Fibroblast of skin of left quadriceps (primary cell): ENCODE measurements around the gene PACRG.
"Not testable (repeated sequence)": the region's sequence is repeated elsewhere in the genome, so short reads cannot be mapped to it uniquely, and the experiment has no call there.

Source experiments
- DNase-seq, 2 experiments: peaks; one replicate each; pipeline ENCODE4 v3.0.0-alpha.2; 2013; ENCODE audit warnings: low read depth in 2 of 2

Gene PACRG

DNA sequence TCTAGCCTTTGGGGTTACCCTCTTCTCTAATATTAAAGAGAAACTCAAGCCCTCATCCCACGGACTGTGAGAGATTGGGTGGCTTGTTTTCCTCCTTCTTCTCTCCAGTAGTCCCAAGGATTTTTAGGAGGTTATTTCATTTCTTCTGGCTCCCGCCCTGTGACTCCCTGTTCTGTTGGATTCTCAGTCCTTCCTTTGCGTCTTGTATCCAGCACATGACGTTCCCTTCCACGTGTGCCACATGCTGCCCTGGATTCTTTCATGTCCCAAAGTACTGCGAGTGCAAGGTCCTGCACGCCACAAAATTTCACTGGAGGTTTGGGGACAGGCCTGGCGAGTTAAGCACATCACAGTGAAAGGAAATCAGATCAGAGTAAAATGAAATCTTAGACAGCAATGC is 213.4 kb downstream of the PACRG start:
- DNase-seq, result no peak

DNA sequence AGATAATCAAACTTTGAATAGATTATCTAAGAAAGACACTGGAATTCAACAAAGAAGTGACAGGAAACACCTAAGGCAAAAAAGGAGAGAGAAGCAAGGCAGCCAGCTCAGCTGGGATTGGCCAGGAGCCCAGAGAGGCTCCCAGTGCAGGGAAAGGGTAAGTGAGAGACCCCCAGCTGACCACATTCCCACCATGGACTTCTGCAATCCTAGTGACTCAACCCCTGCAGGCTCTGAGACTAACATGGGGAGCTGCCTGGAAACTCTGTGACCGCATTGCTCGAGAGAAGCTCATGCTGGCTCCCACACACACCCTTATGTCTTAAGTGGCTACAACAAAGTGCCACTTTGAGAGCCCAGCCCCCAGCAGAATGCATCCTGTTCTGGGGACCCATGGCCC is 215.1 kb downstream of the PACRG start:
- DNase-seq, result peak; percentile 48 to 60

DNA sequence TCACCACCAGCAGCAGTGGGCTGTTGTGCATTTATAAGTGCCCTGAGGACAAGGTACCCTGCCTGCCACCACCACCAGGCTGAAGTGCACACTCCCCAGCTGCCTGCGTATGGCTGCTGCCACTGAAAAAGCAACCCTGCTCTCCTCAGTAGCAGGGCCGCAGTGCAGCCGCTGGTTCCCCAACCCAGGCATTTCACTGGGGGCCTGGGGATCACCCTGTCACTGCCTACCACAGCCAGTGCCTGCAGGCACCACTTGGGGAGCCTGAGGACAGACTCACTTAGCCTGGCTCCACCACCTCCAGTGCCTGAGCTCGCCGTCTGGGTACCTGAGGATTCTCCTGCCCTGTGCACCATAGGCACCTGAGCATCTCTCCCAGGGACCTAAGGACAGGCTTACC is 215.6 kb downstream of the PACRG start:
- no peak for DNase-seq

DNA sequence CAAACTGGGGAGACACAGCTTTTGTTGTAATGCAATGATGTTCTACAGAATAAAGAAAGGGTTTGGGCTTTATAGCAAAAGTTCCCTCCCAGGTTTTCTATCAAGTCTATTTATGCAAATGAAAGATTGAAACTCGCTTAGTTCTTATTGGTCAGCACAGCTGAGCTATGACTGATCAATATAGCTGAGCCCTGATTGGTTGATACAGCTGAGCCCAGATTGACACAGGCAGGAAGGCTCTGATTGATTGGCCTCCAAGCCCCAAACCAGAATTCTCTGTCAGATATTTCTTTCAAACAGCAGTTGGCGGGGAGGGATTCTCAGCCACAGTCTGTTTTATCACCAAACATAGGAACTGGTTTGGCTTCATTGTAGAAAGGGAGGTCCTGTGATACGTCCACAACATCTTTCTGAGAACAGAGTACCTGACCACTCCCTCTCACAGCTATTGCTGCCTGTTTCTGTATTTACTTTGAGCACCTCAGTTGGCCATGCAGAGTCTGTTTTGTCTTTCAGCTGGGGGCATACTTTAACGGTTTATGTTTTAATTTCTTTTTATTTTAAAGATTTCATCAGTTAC is 223.5 kb downstream of the PACRG start:
- no peak for DNase-seq

DNA sequence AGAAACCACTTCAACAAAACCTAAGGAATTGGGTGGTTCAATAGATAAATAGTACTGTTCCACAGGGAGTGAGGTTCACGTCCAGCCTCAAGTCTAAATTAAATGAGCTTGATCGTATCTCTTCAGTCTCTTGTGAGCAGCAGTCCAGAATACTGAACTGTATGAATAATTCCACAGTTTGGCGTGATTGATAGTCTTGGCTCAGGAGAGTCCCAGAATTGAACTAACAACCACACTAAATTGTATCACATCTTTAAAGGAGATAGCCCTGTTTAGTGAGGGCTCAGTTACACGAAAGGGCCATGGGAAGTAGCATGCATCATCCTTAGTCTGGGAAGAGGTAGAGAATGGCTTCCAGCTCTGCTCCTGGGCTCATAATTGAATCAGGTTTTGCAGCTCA is 224.6 kb downstream of the PACRG start:
- no peak for DNase-seq

DNA sequence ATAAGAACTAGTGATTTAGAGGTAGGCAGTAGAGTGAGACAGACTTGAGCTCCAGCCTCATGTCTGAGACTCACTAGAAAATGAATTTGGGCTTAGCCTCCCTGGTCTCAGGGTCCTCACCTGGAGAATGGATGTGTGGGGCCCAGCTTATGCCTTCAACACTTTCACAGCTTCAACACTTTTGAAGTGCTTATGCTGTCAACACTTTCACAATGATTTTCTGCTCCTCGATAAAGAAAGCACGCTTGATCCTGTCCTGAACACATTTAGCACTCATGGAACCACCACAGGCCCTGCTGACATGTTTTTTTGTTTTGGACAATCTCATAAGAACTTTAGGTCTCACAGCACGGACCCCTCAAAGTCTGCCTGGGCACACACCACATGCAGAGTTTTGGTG is 229.3 kb downstream of the PACRG start:
- DNase-seq, result no peak

DNA sequence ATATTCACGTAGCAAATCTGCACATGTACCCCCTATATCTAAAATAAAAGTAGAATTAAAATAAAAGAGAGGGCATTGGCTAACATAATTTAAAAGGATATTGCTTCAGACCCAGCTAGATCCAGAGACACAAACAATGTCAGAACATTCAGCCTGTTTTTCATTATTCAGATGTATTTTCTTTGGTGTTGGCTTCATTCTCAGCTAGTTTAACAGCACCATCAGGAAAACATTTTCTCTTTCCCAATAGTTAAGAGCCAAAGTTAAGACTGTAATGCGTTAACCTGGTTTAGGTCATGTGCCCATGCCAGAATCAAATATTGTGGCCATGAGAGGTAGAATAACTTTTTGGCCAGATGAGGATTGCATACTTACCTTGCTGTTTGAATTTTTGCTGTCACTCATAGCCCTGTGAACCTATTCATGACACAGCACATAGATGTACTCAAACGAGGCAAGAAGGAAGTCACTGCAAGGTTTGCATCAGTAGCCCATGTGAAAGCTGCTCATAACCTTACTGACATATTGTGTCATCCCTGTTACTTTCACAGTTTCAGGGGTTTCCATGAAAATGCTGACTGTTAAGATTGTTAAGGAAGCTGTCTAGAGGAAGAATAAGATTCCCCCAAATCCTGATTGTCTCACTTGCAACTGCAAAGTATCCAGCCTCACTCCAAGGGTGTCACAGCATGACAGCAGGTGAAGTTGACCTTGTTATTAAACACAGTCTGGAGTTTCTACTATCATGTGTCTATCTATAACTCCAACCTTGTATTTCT is 233.1 kb downstream of the PACRG start:
- peak; percentile 26 to 31 for DNase-seq

DNA sequence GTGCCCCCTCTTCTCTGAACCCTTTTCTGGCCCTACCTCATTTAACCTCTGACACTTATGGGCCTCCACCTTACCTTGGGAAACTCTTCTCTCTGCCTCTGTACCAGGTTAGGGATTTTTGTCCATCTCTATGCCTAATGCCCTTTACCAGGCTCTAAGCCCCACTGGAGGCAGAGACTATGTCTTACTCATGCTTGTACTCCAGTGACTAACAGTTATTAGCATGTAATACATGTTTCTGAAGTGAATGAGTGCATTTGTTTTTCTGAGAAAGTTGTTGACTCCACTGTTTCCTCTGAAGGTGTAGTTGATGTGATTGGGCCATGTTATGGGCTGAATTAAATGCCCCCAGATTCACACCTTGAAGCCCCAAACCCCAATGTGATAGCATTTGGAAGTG is 234.3 kb downstream of the PACRG start:
- no peak for DNase-seq

DNA sequence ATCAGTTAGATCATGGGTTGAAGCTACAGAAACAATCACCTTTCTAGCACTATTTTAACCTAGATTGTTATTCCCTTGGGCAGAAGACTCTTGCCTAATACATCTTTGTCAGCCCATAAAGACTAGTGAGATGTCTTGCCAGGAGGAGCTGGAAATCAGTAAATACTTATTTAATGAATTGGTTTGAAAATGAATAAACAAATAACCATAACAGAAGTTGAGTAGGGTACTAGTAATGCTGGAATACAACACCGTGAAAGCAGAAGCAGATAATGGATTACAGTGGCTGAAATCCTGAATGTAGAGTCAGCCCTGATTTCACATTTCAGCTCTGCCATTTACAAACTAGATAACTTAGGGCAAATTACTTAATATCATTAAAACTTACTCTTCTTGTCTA is 236.1 kb downstream of the PACRG start:
- DNase-seq, result no peak

DNA sequence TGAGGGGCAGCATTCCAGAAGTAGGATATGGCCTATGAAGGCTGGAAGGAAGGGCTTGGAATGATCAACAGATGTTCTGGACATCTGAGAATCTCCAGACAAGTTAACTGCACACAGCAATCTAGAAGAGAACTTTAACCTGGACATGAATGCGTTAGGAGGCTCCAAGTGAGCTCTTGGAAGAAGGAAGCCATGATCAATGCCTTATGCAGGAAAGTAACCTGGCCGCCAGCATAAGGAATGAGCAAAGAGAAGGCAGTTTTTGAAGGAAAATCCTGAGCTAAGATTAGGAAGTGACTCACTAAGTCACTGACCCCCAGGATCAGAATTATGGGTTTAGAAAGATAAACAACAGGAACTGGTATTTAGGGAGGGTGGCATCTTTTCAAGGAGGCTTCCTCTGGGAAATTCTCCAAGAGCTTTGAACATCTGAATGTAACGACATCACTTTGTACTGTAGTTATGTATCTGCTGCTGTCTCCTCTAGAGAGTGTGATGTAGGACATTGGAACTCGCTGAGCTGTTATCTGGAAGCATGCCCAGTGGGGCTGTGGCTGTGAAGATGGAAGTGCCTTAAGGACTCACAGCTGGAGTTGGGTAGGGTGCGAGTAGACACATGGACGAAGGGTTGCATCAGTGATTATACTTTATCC is 236.8 kb downstream of the PACRG start:
- peak; percentile 100 for DNase-seq

DNA sequence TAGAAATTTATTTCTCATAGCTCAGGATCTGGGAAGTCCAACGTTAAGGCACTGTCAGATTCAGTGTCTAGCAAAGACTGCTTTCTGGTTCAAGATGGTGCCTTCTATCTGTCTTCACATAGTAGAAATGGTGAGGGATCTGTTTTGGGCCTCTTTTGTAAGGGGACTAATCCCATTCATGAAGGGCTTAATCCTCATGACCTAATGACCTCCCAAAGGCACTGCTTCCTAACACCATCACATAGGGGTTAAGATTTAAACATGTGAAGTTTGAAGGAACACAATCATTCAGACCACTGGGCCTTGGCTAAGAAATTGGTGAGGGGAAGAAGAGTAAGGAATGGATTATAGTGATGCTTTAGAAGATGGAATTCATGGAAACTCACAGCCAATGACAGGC is 237.6 kb downstream of the PACRG start:
- no peak for DNase-seq

DNA sequence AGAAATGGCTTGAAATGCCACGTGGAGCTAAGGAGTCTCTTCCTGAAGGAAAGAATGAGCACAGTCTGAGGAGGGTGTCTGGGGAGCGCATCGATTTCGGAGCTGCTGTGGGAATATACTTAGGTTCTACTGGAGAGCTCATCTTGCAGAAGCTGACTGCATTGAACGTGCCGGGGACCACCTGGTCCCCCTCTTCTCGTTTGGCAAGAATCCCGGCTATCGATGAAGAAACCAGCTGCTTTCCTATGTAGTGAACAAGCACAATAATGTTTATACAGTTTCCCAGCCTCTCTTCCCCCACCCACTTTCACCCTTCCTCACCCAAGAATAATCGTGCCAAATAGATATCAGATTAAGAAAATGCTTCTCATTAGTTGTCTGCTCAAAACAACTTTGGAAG is 242.5 kb downstream of the PACRG start:
- no peak for DNase-seq

DNA sequence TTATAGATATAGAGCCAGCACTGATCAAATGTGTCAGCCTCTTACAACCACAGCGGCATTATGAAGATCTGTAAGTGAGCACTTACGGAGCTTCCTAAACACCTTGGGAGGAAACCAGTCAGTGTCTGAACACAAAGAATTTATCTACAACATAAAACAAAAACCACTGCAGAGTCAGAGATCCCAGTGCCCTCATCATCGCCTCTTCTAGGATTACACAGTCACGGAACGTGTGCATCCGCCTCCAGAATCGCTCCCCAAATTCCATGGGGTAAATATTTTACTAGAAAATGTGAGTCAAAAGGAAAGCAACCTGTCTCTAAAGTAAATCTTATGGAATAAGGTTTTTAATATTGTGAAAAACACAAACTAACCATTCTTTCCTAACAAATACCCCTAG is 243.6 kb downstream of the PACRG start:
- DNase-seq, result no peak

DNA sequence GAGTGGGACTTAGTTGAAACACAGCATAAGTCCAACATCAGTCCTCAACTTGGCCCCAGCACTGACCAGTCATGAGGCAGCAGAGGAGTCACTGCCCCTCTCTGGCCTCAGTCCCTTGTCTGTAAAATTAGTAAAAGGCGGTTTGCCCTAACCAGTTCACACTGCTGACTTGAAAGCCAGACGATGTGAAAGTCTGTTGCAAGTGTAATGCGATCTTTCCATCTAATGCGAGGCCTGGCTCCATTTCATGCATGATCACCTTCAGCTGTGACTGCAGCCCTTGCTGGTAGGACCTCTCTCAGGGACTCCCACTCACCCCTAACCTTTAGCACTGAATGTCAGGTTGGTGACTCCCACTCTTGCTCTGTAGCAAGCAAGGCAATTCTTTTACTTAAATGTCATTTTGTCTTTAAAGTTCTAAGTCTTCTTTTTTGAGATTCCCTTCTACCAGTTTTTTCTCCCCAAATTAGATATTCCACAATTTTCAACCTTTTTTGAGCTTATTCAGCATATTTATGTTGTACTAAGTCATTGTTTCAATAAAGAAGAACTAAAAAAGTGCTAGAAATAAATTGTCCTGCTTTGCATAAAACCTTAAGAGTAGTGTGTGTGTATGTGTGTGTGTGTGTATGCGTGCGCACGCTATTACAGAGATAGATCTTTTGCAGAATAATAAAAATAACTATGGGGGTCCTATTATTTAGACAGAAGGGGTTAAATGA is 245.5 kb downstream of the PACRG start:
- DNase-seq, result no peak

DNA sequence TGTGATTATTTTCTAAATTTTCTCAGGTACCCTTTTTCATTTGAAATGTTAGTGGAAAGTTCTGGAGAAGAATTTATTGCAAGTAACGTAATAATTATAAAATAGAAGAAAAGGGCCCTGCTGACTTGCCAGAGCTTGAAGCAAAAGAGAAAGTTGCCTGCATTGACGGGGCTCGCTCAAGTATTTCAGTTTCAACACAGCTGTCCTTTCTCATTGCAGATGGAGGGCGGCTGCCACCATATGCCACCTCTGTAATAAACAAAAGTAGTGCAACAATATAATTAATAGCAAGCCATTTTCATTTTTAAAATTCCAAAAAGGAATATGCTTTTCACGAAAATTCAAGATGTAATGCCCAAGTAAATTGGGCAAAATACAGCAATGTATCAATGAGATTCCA is 246.2 kb downstream of the PACRG start:
- no peak for DNase-seq

DNA sequence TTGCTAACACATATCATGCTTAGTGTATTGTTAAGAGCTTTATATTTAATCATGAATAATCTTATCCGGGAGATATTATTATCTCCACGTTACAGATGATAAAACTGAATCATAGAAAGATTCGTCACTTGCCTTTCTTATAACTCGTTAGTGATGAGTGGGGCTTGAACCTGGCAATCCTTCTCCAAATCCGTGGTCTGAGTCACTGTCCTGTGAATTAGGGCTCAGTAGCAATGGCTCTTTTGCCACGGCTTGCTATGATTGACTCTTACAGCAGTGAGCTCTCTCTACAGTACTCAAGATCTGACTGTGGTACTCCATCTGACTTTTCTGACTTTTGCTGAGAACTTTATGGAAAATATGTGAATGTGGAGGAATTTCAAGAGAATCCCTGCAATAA is 246.9 kb downstream of the PACRG start:
- no peak for DNase-seq

DNA sequence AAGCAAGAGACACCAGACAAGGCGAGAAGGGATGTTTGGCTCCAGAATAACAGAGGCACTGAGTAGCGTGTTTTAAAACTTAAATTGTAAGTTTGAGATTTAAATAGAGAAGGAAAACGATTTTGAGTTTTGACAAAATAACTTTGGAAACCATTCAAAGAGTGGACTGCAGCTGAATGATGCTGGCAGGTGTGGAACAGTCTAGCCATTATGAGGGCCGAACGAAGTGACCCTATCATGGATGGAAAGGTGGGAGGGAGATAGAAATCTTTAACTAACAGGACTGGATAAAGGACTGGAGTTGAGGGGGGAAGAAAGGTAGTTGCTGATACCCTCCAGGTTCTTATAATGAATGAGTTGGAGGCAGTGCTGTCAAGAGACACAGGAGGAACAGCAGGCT is 248.4 kb downstream of the PACRG start:
- no peak for DNase-seq

DNA sequence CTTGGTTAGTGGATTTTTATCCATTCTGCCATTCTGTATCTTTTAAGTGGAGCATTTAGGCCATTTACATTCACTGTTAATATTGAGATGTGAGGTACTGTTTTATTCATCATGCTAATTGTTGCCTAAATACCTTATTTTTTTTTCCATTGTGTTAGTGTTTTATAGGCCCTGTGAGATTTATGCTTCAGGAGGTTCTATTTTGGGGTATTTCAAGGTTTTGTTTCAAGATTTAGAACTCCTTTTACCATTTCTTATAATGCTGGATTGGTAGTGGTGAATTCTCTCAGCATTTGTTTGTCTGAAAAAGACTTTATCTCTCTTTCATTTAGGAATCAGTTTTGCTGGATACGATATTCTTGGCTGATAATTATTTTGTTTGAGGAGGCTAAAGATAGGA is 255.5 kb downstream of the PACRG start:
- not testable (repeated sequence) for DNase-seq

DNA sequence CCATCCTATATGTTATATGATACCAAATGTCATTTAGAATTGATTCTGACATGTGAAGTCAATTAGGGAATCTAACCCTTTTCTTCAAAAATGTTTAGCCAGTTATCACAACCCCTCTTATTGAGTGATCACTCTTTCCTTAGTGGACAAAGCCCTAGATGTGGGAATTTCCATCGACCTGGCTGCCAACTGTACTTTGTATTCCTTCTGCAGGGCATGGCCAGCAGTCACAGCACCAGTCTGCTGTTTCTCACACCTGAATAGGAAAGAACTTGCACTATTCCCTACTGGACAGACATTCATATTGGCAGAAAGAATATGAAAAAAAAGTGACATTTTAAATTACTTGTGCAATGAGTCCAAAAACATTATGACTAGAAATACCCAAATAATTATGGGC is 271.0 kb downstream of the PACRG start:
- no peak for DNase-seq

DNA sequence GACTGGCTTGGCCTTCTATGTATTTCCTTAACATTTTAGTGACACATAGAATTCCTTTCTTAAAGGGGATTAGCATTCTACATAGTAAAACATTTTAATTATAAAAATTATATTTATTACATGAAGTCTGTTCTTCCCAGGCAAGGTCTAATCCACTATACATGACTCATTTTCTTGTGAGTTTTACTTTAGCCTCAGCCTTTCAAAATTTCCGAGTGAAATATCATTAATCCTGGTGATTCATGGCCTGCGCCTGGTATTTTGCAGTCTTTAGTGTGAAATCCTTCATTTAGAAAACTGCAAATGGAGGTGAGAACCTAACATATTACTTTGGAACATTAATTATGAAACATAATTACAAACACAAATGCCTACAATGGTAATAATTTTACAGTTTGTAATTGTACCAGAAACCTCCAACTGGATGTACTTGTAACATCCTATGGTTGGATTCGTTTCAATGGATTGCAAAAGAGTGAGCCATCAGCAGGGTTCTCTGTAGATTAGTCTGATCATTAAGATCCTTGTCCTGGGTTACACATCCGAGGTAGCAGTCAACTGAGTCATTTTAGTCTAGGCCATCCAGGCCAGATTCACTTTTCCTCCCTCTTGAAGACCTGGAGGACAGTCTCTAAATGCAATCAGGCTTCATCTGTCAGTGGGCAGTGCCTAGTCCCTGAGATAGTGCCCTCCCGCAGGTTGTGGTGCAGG is 272.0 kb downstream of the PACRG start:
- DNase-seq, result peak; percentile 70 to 74

DNA sequence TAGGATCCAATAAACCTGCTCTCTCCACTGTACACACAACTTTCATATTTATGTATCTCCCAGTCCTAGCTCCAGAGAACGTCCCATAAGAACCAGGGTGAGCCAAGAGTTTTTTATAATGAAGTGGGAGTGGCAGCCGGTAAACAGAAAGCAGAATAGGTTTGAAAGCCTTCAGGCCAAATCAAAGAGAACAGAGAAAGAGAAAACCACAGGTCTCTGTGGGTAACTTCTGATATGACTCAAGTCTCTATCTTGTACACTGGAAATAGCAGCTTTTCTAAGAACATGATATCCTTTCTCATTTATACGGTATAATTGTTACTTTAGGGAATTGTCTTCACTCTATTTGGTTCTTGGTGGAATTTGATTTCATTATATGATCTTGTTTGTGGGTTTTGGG is 273.6 kb downstream of the PACRG start:
- no peak for DNase-seq

DNA sequence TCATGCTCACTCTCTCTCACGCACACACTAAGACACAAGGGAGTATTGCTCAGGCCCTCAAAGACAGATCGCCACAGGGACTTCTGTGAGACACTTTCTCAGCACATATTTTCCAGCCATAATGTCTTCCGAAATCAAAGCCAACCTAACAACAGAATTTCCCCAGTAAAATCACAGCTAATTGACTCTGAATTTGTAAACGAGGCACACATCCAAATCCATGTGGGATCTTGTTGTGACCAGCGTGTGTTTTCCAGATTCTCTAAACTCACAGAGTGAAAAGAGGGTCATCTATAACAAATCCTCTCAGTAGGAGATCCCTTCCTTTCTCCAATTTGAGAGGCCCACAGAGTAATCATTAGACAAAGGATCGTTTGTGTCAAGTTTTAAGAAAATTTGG is 280.4 kb downstream of the PACRG start:
- DNase-seq, result no peak
